Liver (tissue), 9 donors: Measurements from ENCODE around the gene CPA5. TPM values are rescaled to one million over a fixed set of nuclear protein-coding genes. Genes with fewer than 3 reads are reported as not detected.

ENCODE experiments used
- DNase-seq: peaks from one replicate; pipeline ENCODE4 v3.0.0-alpha.2; 2017; ENCODE audit warnings: low spot score
- H3K27ac ChIP-seq, 2 donors: one replicate each; pipeline ENCODE4 v1.7.0; 2013; ENCODE audit warnings: inconsistent platforms in 2 of 2, low read length in 2 of 2, control low read depth in 1 of 2, low read depth in 1 of 2, mild to moderate bottlenecking in 1 of 2
- H3K27me3 ChIP-seq, 4 donors: one replicate each; pipeline versions ENCODE4 v1.6.1 to v1.7.0; 2013; ENCODE audit warnings: low read length in 3 of 4, inconsistent platforms in 1 of 4, mild to moderate bottlenecking in 1 of 4, moderate library complexity in 1 of 4; ENCODE audit not compliant: control insufficient read depth in 4 of 4, insufficient read depth in 4 of 4
- H3K36me3 ChIP-seq, 4 donors: one replicate each; pipeline versions ENCODE4 v1.6.1 to v1.7.0; 2013; ENCODE audit warnings: low read length in 3 of 4, mild to moderate bottlenecking in 3 of 4, low read depth in 1 of 4, moderate library complexity in 1 of 4; ENCODE audit not compliant: control insufficient read depth in 4 of 4, insufficient read depth in 3 of 4
- H3K4me1 ChIP-seq, 4 donors: one replicate each; pipeline versions ENCODE4 v1.6.1 to v1.7.0; 2013; ENCODE audit warnings: low read length in 3 of 4, mild to moderate bottlenecking in 3 of 4, moderate library complexity in 1 of 4; ENCODE audit not compliant: control insufficient read depth in 4 of 4, insufficient read depth in 4 of 4
- H3K4me3 ChIP-seq, 3 donors: one replicate each; pipeline versions ENCODE4 v1.6.1 to v1.7.0; 2013; ENCODE audit warnings: low read length in 3 of 3, control low read depth in 1 of 3, low read depth in 1 of 3, mild to moderate bottlenecking in 1 of 3
- H3K9ac ChIP-seq, 2 donors: one replicate each; pipeline ENCODE4 v1.7.0; 2013; ENCODE audit warnings: low read length in 2 of 2, mild to moderate bottlenecking in 2 of 2, moderate library complexity in 2 of 2, control low read depth in 1 of 2, low read depth in 1 of 2
- H3K9me3 ChIP-seq, 4 donors: one replicate each; pipeline versions ENCODE4 v1.6.1 to v1.7.0; 2013; ENCODE audit warnings: low read length in 3 of 4; ENCODE audit not compliant: control insufficient read depth in 4 of 4
- EGR1 ChIP-seq, 2 donors: IDR thresholded peaks; 2 replicates each; pipeline ENCODE4 v1.6.1; 2016 to 2018; ENCODE audit warnings: antibody characterized with exemption in 2 of 2, low read depth in 2 of 2
- FOXA1 ChIP-seq: IDR thresholded peaks from 2 replicates; pipeline ENCODE4 v1.6.1; 2016; ENCODE audit warnings: antibody characterized with exemption
- FOXA2 ChIP-seq: IDR thresholded peaks from 2 replicates; pipeline ENCODE4 v1.6.1; 2016; ENCODE audit warnings: antibody characterized with exemption
- HNF4A ChIP-seq, 2 donors: conservative IDR thresholded peaks; 2 replicates each; pipeline ENCODE4 v1.6.1; 2016; ENCODE audit warnings: antibody characterized with exemption in 2 of 2, mild to moderate bottlenecking in 2 of 2
- HNF4G ChIP-seq: IDR thresholded peaks from 2 replicates; pipeline ENCODE4 v1.6.1; 2016; ENCODE audit warnings: antibody characterized with exemption
- JUND ChIP-seq, 2 donors: IDR thresholded peaks; 2 replicates each; pipeline ENCODE4 v1.6.1; 2016; ENCODE audit warnings: antibody characterized with exemption in 2 of 2
- NR2F2 ChIP-seq: IDR thresholded peaks from 2 replicates; pipeline ENCODE4 v1.6.1; 2016; ENCODE audit warnings: antibody characterized with exemption
- RXRA ChIP-seq, 2 donors: IDR thresholded peaks; 2 replicates each; pipeline ENCODE4 v1.6.1; 2017 to 2018; ENCODE audit warnings: antibody characterized with exemption in 2 of 2, mild to moderate bottlenecking in 1 of 2
- TAF1 ChIP-seq: conservative IDR thresholded peaks from 2 replicates; pipeline ENCODE4 v1.6.1; 2016; ENCODE audit warnings: antibody characterized with exemption, mild to moderate bottlenecking
- YY1 ChIP-seq: IDR thresholded peaks from 2 replicates; pipeline ENCODE4 v1.6.1; 2016; ENCODE audit warnings: antibody characterized with exemption, mild to moderate bottlenecking
- WGBS: extraction: QIAGEN DNeasy Blood & Tissue Kit; methylation state at CpG from one replicate; pipeline ENCODE4 v1.1.7; 2013; 5-methylcytosine and 5-hydroxymethylcytosine counted together
- polyA plus RNA-seq, 2 donors: library from polyadenylated mRNA; stranded (reverse) in 1 of 2; unstranded in 1 of 2; fragments of 200-250 nt in 1 of 2; fragments of >200 nt in 1 of 2; fragmentation: Nextera tagmentation in 1 of 2; extraction: Ambion mirVana in 1 of 2; gene quantifications; one replicate each; pipeline versions ENCODE4 v1.2.1 to v1.2.3, GENCODE V29; 2013 to 2015
- total RNA-seq, 2 donors: library from RNA; depleted of rRNA; stranded (reverse); fragments of >200 nt; gene quantifications; one replicate each; pipeline ENCODE4 v1.2.3, GENCODE V29; 2014
- TF ChIP-seq, protein P1 (sequence below): IDR thresholded peaks from 2 replicates; pipeline ENCODE4 v1.6.1; 2016; ENCODE audit warnings: antibody characterized with exemption, mild to moderate bottlenecking
- TF ChIP-seq, protein P2 (sequence below): IDR thresholded peaks from 2 replicates; pipeline ENCODE4 v1.6.1; 2016; ENCODE audit warnings: antibody characterized with exemption
- TF ChIP-seq, protein P3 (sequence below): IDR thresholded peaks from 2 replicates; pipeline ENCODE4 v1.6.1; 2016; ENCODE audit warnings: antibody characterized with exemption
- donor health status: healthy.
- donor health status: healthy.
- donor health status: healthy.
- donor health status: healthy.
- donor health status: healthy.

Gene CPA5
- total and polyA plus RNA-seq, 4 donors, result 0.33 TPM; not detected in 3

DNA sequence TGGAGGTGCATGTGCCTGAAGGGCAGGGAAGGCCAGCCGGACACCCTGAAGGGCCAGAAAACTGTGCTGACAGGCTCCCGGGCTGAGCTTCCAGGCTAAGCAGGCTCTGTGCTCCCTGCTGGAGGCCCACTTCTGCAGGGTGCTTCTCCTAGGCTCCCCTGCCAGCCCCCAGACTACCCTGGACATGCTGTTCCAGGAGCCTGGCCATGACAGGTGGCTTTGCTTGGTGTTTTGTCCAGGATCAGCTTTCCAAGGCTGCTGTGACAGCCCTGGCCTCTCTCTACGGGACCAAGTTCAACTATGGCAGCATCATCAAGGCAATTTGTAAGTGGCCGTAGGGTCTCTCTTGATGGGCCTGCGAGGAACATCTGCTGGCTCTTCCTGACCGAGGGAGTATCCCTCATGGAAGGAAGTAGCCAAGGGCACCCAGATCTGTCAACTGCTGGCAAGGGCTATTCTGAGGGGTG, 41.0 kb downstream of the CPA5 start:
- Histone ChIP-seq H3K4me3 (no peak overlapping the region), H3K27me3 (no peaks in the 10 kb centered on the region), H3K36me3 (no peaks in the 10 kb centered on the region), H3K9me3 (no peaks in the 10 kb centered on the region), H3K27ac (no peak overlapping the region), H3K9ac (no peak overlapping the region), H3K4me1 (no peaks in the 10 kb centered on the region)
- DNase-seq, result peak; percentile 16
- TF ChIP-seq NR2F2 (no peak), EGR1 (IDR thresholded peaks at IDR 0.05; ENCODE audit: low read depth in 2 of 2) (no peak), RXRA (IDR thresholded peaks at IDR 0.05) (no peak), JUND (IDR thresholded peaks at IDR 0.05) (no peak), FOXA1 (no peak), HNF4A (conservative IDR thresholded peaks at IDR 0.05) (no peak), TAF1 (no peak), HNF4G (no peak), FOXA2 (no peak)
- TF ChIP-seq, protein P1, sequence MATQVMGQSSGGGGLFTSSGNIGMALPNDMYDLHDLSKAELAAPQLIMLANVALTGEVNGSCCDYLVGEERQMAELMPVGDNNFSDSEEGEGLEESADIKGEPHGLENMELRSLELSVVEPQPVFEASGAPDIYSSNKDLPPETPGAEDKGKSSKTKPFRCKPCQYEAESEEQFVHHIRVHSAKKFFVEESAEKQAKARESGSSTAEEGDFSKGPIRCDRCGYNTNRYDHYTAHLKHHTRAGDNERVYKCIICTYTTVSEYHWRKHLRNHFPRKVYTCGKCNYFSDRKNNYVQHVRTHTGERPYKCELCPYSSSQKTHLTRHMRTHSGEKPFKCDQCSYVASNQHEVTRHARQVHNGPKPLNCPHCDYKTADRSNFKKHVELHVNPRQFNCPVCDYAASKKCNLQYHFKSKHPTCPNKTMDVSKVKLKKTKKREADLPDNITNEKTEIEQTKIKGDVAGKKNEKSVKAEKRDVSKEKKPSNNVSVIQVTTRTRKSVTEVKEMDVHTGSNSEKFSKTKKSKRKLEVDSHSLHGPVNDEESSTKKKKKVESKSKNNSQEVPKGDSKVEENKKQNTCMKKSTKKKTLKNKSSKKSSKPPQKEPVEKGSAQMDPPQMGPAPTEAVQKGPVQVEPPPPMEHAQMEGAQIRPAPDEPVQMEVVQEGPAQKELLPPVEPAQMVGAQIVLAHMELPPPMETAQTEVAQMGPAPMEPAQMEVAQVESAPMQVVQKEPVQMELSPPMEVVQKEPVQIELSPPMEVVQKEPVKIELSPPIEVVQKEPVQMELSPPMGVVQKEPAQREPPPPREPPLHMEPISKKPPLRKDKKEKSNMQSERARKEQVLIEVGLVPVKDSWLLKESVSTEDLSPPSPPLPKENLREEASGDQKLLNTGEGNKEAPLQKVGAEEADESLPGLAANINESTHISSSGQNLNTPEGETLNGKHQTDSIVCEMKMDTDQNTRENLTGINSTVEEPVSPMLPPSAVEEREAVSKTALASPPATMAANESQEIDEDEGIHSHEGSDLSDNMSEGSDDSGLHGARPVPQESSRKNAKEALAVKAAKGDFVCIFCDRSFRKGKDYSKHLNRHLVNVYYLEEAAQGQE, result no peak
- WGBS, result 92% methylated on average over 6 of the region's 6 CpGs

DNA sequence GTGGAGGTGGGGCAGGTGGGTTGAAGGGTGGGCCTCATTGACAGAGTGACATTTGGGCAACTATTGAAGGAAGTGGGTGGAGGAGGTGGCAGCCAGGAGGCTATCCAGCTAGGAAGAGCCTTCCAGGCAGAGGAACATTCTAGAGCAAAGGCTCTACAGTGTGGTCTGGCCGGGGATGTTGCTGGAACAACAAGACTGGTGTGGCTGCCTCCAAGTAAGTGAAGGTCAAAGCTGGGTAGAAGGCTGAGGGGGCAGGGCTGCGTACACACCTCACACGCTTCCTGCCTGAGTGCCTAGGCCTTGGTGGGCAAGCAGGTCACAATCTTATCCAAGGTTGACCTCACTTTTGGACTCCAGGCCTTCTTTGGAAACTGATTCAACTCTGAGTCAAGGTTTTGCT, 42.3 kb downstream of the CPA5 start:
- no peak for TF ChIP-seq EGR1 (IDR thresholded peaks at IDR 0.05; ENCODE audit: low read depth in 2 of 2)
- TF ChIP-seq, protein P2, sequence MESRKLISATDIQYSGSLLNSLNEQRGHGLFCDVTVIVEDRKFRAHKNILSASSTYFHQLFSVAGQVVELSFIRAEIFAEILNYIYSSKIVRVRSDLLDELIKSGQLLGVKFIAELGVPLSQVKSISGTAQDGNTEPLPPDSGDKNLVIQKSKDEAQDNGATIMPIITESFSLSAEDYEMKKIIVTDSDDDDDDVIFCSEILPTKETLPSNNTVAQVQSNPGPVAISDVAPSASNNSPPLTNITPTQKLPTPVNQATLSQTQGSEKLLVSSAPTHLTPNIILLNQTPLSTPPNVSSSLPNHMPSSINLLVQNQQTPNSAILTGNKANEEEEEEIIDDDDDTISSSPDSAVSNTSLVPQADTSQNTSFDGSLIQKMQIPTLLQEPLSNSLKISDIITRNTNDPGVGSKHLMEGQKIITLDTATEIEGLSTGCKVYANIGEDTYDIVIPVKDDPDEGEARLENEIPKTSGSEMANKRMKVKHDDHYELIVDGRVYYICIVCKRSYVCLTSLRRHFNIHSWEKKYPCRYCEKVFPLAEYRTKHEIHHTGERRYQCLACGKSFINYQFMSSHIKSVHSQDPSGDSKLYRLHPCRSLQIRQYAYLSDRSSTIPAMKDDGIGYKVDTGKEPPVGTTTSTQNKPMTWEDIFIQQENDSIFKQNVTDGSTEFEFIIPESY, result no peak
- no peak for TF ChIP-seq YY1
- no peak for TF ChIP-seq HNF4G
- TF ChIP-seq, protein P3, sequence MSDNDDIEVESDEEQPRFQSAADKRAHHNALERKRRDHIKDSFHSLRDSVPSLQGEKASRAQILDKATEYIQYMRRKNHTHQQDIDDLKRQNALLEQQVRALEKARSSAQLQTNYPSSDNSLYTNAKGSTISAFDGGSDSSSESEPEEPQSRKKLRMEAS, result no peak
- no peak for TF ChIP-seq HNF4A (conservative IDR thresholded peaks at IDR 0.05)
- TF ChIP-seq, protein P1, result no peak
- TF ChIP-seq FOXA2, result no peak
- TF ChIP-seq FOXA1, result no peak
- no peak for TF ChIP-seq RXRA (IDR thresholded peaks at IDR 0.05)
- Histone ChIP-seq H3K4me3 (no peak overlapping the region), H3K36me3 (no peaks in the 10 kb centered on the region), H3K27me3 (no peaks in the 10 kb centered on the region), H3K4me1 (no peaks in the 10 kb centered on the region), H3K9me3 (no peaks in the 10 kb centered on the region), H3K9ac (no peak overlapping the region), H3K27ac (no peak overlapping the region)
- 98% methylated on average over 3 of the region's 3 CpGs for whole genome bisulfite sequencing
- peak; percentile 13 for DNase-seq
